MM.1S (cell line): ENCODE results near the gene RABGAP1L.
"Not testable (repeated sequence)": the region's sequence is repeated elsewhere in the genome, so short reads cannot be mapped to it uniquely, and the experiment has no call there.

Experiments used
- DNase-seq: peaks from one replicate; pipeline ENCODE4 v3.0.0-alpha.2; 2015
- H2AFZ ChIP-seq: fragments of 300-600 bp; sonication (generic); 2 replicates; pipeline ENCODE4 v1.6.0; 2016; ENCODE audit warnings: antibody characterized with exemption, low read length
- H3F3A ChIP-seq: fragments of 300-600 bp; sonication (generic); 2 replicates; pipeline ENCODE4 v1.6.1; 2016; ENCODE audit warnings: mild to moderate bottlenecking, antibody characterized with exemption, low read length, moderate library complexity, mixed read lengths; ENCODE audit not compliant: insufficient read depth
- H3K27ac ChIP-seq: fragments of 300-600 bp; sonication (generic); 2 replicates; pipeline ENCODE4 v1.5.1; 2016; ENCODE audit warnings: mild to moderate bottlenecking, low read length
- H3K27me3 ChIP-seq: fragments of 300-600 bp; sonication (generic); replicated peaks from 2 replicates; pipeline ENCODE4 v1.6.0; 2016; ENCODE audit warnings: low read length; ENCODE audit not compliant: insufficient read depth
- H3K36me3 ChIP-seq: fragments of 300-600 bp; sonication (generic); replicated peaks from 2 replicates; pipeline ENCODE4 v1.6.1; 2016; ENCODE audit warnings: mild to moderate bottlenecking, low read length, mixed read lengths; ENCODE audit not compliant: insufficient read depth
- H3K4me1 ChIP-seq: fragments of 300-600 bp; sonication (generic); 2 replicates; pipeline ENCODE4 v1.6.1; 2016; ENCODE audit warnings: low read length, mixed read lengths
- H3K4me2 ChIP-seq: fragments of 300-600 bp; sonication (generic); 2 replicates; pipeline ENCODE4 v1.6.0; 2016; ENCODE audit warnings: low read depth, low read length
- H3K4me3 ChIP-seq: fragments of 300-600 bp; sonication (generic); 2 replicates; pipeline ENCODE4 v1.5.1; 2016; ENCODE audit warnings: low read length, mixed read lengths
- H3K79me2 ChIP-seq: fragments of 300-600 bp; sonication (generic); 2 replicates; pipeline ENCODE4 v1.6.1; 2016; ENCODE audit warnings: mixed run types, low read length, mixed read lengths
- H3K9ac ChIP-seq: fragments of 300-600 bp; sonication (generic); 2 replicates; pipeline ENCODE4 v1.6.1; 2016; ENCODE audit warnings: low read length, mixed read lengths
- H3K9me2 ChIP-seq: fragments of 300-600 bp; sonication (generic); replicated peaks from 2 replicates; pipeline ENCODE4 v1.6.1; 2016; ENCODE audit warnings: mild to moderate bottlenecking, low read length, mixed read lengths; ENCODE audit not compliant: insufficient read depth
- H3K9me3 ChIP-seq: fragments of 300-600 bp; sonication (generic); replicated peaks from 2 replicates; pipeline ENCODE4 v1.6.1; 2016; ENCODE audit warnings: mild to moderate bottlenecking, low read length, mixed read lengths; ENCODE audit not compliant: insufficient read depth
- H4K20me1 ChIP-seq: fragments of 300-600 bp; sonication (generic); 2 replicates; pipeline ENCODE4 v1.6.1; 2016; ENCODE audit warnings: mild to moderate bottlenecking, low read length, moderate library complexity, mixed read lengths; ENCODE audit not compliant: insufficient read depth
- EZH2 ChIP-seq: fragments of 300-600 bp; sonication (generic); optimal IDR thresholded peaks from 2 replicates; pipeline ENCODE3; 2017; ENCODE audit warnings: low read depth, mild to moderate bottlenecking, antibody characterized with exemption, low read length, mixed read lengths
- EZH2phosphoT487 ChIP-seq: fragments of 300-600 bp; sonication (generic); IDR thresholded peaks from 2 replicates; pipeline ENCODE4 v1.6.1; 2018; ENCODE audit warnings: antibody characterized with exemption, low read length
- TF ChIP-seq, protein P1 (sequence below): fragments of 300-600 bp; sonication (generic); IDR thresholded peaks from 2 replicates; pipeline ENCODE4 v1.5.1; 2016; ENCODE audit warnings: antibody characterized with exemption, low read length, mixed read lengths

Gene RABGAP1L

DNA sequence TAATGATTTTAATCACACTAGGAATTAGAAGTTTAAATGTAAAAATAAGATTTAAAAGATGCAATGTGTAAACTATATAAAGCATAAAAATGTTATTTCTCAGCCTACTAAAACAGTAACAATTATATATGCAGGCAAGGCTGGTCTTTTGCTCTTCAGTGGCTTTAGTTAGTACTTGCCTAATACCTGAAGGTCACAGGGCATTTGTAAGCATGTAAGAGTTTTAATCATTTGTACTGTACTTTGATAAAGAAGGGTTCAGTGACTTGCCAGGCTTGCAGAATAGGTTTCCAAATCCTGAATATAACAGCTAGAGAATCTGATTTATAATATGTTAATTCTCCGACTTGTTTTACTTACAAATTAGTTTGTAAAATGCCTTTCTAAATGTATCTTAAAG lies 545.0 kb downstream of the RABGAP1L start:
- no peak for TF ChIP-seq EZH2
- TF ChIP-seq EZH2phosphoT487, result no peak
- TF ChIP-seq, protein P1, sequence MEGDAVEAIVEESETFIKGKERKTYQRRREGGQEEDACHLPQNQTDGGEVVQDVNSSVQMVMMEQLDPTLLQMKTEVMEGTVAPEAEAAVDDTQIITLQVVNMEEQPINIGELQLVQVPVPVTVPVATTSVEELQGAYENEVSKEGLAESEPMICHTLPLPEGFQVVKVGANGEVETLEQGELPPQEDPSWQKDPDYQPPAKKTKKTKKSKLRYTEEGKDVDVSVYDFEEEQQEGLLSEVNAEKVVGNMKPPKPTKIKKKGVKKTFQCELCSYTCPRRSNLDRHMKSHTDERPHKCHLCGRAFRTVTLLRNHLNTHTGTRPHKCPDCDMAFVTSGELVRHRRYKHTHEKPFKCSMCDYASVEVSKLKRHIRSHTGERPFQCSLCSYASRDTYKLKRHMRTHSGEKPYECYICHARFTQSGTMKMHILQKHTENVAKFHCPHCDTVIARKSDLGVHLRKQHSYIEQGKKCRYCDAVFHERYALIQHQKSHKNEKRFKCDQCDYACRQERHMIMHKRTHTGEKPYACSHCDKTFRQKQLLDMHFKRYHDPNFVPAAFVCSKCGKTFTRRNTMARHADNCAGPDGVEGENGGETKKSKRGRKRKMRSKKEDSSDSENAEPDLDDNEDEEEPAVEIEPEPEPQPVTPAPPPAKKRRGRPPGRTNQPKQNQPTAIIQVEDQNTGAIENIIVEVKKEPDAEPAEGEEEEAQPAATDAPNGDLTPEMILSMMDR, result no peak
- Histone ChIP-seq H3K27me3 (no peaks in the 10 kb centered on the region), H3K4me3 (no peak overlapping the region), H3K36me3 (no peaks in the 10 kb centered on the region), H3K9me2 (no peaks in the 10 kb centered on the region), H3K27ac (no peak overlapping the region), H2AFZ (no peak overlapping the region), H3K9ac (no peak overlapping the region), H3K4me2 (no peak overlapping the region), H4K20me1 (no peaks in the 10 kb centered on the region), H3K4me1 (no peaks in the 10 kb centered on the region), H3K79me2 (no peaks in the 10 kb centered on the region), H3K9me3 (no peaks in the 10 kb centered on the region), H3F3A (no peaks in the 10 kb centered on the region)
- no peak for DNase-seq

DNA sequence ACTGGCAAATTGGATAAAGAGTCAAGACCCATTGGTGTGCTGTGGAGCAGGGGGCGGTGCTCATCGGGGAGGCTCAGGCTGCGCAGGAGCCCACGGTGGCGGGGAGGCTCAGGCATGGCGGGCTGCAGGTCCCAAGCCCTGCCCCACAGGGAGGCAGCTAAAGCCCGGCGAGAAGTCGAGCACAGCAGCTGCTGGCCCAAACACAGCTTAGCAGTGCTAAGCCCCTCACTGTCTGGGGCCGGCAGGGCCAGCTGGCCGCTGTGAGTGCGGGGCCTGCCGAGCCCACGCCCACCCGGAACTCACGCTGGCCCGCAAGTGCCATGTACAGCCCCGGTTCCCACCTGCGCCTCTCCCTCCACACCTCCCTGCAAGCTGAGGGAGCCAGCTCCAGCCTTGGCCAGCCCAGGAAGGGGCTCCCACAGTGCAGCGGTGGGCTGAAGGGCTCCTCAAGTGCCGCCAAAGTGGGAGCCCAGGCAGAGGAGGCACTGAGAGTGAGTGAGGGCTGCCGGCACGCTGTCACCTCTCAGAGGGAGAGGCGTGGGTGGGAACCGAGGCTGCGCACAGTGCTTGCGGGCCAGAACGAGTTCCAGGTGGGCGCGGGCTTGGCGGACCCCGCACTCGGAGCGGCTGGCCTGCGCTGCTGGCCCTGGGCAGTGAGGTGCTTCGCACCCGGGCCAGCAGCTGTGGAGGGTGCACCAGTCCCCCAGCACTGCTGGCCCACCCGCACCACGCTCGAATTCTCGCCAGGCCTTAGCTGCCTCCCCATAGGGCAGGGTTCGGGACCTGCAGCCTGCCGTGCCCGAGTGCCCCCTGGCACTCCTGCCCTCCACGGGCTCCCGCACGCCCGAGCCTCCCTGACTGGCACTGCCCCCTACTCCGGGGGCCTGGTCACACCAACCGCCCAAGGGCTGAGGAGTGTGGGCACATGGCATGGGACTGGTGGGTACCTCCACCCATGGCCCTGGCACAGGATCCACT lies 551.8 kb downstream of the RABGAP1L start:
- Histone ChIP-seq H3K27me3 (no peaks in the 10 kb centered on the region), H3K4me3 (no peak overlapping the region), H3K4me1 (no peaks in the 10 kb centered on the region), H3K36me3 (no peaks in the 10 kb centered on the region), H2AFZ (no peak overlapping the region), H3F3A (no peaks in the 10 kb centered on the region), H3K4me2 (no peak overlapping the region), H3K9ac (no peak overlapping the region), H3K9me2 (no peaks in the 10 kb centered on the region), H3K27ac (no peak overlapping the region), H3K79me2 (no peaks in the 10 kb centered on the region), H4K20me1 (no peaks in the 10 kb centered on the region), H3K9me3 (no peaks in the 10 kb centered on the region)
- no peak for DNase-seq
- TF ChIP-seq EZH2phosphoT487 (no peak), EZH2 (no peak)
- TF ChIP-seq, protein P1, result no peak

DNA sequence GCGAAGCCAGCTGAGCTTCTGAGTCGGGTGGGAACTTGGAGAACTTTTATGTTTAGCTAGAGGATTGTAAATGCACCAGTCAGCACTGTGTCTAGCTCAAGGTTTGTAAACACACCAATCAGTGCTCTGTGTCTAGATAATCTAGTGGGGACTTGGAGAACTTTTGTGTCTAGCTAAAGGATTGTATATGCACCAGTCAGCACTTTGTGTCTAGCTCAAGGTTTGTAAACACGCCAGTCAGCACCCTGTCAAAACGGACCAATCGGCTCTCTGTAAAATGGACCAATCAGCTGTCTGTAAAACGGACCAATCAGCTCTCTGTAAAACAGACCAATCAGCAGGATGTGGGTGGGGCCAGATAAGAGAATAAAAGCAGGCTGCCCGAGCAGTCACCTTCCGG lies 552.5 kb downstream of the RABGAP1L start:
- H3K4me2 ChIP-seq, H4K20me1 ChIP-seq, H3K36me3 ChIP-seq, DNase-seq, H3K9me3 ChIP-seq, H3K4me1 ChIP-seq, H3K79me2 ChIP-seq, H3K27me3 ChIP-seq, H3K4me3 ChIP-seq, H3K9ac ChIP-seq, H3K9me2 ChIP-seq, H3F3A ChIP-seq, H3K27ac ChIP-seq, H2AFZ ChIP-seq: not testable (repeated sequence)

DNA sequence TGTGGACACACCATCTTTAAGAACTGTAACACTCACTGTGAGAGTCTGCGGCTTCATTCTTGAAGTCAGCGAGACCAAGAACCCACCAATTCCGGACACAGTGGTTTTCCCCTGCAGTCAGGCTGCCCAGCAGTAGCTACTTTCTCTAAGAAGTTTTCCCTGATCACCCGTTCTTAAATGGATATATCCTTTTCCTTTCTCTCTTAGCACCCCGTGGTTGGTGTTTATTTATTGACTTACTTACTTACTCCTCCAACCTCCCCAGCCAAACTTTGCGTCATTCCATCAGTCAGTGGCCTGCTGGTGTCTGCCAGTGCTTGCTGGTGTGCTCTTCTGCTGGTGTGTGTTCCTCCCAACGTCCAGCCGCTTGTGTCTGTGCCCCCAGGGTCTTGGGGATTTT lies 553.2 kb downstream of the RABGAP1L start:
- TF ChIP-seq, protein P1, result no peak
- no peak for TF ChIP-seq EZH2phosphoT487
- no peak for TF ChIP-seq EZH2
- Histone ChIP-seq H3K27me3 (no peaks in the 10 kb centered on the region), H3K9me2 (no peaks in the 10 kb centered on the region), H2AFZ (no peak overlapping the region), H3K27ac (no peak overlapping the region), H4K20me1 (no peaks in the 10 kb centered on the region), H3K79me2 (no peaks in the 10 kb centered on the region), H3K36me3 (no peaks in the 10 kb centered on the region), H3K4me3 (no peak overlapping the region), H3K4me2 (no peak overlapping the region), H3K9me3 (no peaks in the 10 kb centered on the region), H3K9ac (no peak overlapping the region), H3K4me1 (no peaks in the 10 kb centered on the region), H3F3A (no peaks in the 10 kb centered on the region)
- DNase-seq, result no peak
